GDM1 (cell line): Measurements from ENCODE around the gene PTPRK.

Experiments used
- DNase-seq: peaks from one replicate; lab custom pipeline; 2025; lab: John Stamatoyannopoulos, UW

The PTPRK gene

DNA sequence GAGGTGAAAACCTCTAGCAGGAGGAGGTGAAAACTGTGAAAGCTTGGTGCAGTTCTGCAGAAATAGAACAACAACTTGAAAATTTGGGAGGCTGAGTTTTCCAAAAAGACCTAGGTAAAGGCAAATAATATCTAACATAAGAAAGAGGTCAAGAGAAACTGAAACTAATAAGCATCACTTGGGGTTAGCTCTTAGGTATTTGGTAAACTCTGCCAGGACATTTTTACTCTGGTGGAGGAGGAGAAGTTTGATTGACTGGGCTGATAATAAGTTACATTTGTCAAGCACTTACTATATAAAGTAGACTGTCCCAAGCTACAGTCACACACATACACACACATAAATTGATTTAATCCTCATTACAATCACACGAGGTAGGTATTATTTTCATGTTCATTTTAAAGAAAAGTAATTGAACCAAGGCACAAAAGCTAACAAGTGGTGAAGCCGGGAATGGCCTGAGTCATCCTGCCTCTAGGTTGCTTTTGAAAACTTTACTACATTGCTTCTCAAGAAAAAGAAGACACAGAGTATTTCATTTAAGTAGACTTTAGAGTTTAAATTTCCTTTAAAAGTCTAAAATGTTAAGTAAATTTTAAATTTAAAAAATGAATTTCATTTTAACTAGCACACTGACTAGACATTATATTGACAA lies 275.5 kb downstream of the PTPRK start:
- no peak for DNase-seq

DNA sequence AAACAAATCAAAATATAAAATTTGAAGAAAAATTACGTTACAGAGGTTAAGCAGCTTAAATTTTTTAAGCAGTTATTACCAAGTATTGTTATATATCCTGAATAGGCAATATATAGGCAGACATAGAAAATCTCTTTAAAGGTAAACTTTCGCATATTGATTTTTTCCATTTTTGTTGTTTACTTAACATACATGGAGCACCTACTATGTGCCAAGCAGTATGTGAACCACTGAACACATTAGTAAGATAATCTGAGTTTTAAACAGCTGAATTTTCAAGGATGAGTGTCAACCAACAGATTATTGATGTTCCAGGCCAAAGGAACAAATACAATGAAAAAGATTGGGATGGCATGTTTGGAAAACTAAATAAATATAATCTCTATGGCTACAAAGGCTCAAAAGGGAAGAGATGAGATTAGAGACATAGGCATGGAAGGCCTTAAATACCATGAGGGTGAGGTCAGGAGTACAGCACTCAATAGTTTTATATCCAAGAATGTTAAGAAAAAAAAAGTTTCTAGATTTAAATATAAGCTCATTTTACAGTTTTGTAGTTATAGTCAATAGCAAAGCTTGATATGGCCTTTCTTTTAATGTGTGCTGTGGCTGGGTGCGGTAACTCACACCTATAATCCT lies 277.5 kb downstream of the PTPRK start:
- no peak for DNase-seq

DNA sequence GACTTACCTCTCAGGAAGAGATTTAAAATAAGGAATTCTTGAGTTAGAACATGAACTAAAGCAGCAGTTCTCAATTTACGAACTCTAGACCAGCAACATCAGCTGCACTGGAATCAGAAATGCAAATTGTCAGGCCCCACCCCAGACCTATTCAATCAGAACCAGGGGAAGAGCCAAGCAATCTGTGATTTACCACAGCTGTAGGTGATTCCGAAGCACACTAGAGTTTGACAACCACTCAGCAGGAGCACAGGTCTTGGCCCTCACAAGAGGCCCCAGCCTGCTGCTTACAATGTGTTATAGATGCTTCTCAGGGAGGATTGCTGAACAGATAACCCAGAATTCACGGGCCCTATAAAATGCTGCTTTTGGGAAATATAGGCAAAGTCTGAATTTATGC lies 279.2 kb downstream of the PTPRK start:
- DNase-seq = no peak

DNA sequence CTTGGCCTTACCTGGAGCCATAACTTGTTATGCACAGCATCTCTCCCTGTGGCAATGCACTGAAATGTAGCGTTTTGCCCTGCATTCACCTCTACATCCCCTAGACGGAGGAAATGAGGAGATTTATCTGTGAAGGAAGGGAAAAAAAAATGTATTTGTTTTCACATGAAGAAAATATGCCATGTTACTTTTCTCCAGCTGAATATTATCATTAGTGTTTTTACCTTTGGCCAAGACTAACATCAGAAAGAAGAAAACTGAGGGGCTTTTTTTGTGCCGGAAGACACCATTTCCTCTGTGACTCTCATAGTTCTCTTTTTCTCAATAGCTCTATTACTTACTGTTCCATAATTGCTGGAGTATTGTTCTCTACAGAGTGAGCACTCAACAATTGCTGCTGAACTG lies 280.4 kb downstream of the PTPRK start:
- no peak for DNase-seq

- no peak for DNase-seq
Measured at GRCh38 chr6:128239146-128239545, 281.3 kb downstream of the PTPRK start.

GRCh38 chr6:128238225-128238624 lies 282.2 kb downstream of the PTPRK start:
- no peak for DNase-seq

GRCh38 chr6:128235556-128235955 lies 284.8 kb downstream of the PTPRK start:
- DNase-seq = no peak

GRCh38 chr6:128233531-128233930 lies 286.9 kb downstream of the PTPRK start:
- no peak for DNase-seq

DNA sequence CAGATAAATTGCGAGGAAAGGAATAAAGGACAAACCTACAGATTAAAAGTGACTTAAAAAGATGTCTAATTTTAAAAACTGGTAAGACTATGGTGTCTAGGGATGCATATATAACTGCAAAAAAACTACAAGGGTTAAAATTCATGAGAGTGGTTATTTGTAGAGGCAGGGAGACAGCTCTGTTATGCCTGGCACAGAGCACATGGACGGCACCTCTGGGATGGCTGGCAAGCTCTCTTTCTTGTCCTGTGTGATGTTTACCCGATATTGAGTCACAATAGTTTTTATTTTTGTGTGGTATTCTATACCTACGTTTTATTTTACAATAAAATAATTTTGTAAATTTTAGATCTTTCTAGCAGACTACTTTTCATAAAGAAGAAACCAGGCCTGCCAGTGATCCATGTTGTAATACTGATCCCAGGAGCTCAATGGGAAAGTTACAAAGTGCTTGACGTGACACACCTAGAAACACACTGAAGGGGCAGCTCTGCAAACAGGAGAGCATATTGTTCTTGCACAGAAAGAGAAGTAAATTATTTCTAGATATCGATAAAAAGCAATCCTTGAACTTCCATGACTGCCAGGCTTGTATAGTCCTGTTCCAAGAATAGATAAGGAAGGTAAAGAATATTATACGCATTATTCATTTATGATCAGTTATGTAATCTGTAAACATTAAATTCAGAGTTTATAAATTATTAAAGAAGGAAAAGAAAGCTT lies 290.0 kb downstream of the PTPRK start:
- DNase-seq = no peak

- DNase-seq = no peak
Measured at GRCh38 chr6:128225612-128226011, 294.8 kb downstream of the PTPRK start.

DNA sequence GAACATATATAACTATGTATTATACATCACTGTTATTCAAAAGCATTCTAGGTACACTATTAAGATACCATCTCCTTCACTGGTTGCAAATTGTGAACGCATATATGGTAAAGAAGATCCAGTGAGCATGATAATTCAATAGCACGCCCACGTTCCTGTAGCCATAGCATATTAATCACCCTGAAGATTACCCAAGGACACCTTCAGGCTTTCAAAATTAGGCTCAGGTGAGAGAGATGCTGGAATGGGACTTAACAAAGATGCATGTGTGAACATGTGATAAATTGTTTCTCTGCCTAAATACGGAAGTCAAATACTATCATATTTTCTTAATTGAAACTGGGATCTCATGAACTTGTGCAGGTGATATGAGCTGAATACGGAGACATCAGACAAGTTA lies 303.5 kb downstream of the PTPRK start:
- no peak for DNase-seq

DNA sequence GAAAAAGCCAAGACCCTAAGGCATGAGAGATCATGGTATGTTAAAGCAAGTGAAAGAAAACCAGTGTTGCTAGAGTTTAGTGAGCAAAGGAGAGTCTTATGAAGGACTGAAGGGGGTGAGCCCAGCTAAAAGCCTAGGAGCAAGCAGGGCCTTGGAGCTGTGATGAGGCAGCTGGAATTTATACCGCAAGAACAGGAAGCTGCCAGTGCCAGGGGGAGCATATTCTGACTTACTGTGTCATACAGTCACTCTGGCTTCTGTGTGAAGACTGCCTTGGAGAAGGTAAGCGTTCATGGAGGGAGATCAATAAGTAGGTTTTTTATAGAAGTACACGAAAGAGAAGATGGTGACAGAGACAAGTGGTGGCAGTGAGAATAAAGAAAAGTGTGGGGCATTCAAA lies 310.6 kb downstream of the PTPRK start:
- DNase-seq = no peak

- no peak for DNase-seq
Measured at GRCh38 chr6:128208851-128209580, 311.4 kb downstream of the PTPRK start.

GRCh38 chr6:128208078-128208477 lies 312.3 kb downstream of the PTPRK start:
- DNase-seq = no peak

GRCh38 chr6:128206610-128207426 lies 313.6 kb downstream of the PTPRK start:
- DNase-seq = no peak

DNA sequence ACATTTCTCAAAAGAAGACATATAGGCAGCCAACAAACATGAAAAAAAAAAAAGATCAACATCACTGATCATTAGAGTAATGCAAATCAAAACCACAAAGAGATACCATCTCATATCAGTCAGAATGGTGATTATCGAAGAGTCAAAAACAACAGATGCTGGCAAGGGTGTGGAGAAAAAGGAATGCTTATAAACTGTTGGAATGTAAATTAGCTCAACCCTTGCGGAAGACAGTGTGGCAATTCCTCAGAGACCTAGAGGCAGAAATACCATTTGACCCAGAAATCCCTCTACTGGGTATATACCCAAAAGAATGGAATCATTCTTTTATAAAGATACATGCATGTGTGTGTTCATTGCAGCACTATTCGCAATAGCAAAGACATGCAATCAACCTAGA lies 315.8 kb downstream of the PTPRK start:
- DNase-seq = no peak

- DNase-seq = no peak
Measured at GRCh38 chr6:128202169-128202765, 318.1 kb downstream of the PTPRK start.

GRCh38 chr6:128200789-128201188 lies 319.6 kb downstream of the PTPRK start:
- DNase-seq = no peak

- no peak for DNase-seq
Measured at GRCh38 chr6:128199461-128199860, 320.9 kb downstream of the PTPRK start.

DNA sequence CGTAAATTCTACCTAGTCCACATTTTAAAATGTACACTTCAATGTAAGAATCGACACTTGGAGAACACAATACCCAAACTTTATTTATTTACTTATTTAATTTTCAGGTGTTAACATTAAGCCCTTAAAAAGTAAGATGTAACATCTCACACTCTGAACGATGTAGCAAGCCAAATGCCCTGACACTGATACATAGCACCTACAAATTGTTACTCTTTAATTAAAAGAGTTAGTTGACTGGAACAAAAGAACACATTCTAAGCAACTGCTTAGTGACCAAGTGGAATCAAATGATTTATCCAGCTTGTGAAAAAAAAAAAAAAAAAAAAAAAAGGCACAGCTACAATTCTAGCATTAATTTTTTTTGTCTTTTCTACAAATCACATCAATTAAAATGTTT lies 327.4 kb downstream of the PTPRK start:
- DNase-seq = no peak

DNA sequence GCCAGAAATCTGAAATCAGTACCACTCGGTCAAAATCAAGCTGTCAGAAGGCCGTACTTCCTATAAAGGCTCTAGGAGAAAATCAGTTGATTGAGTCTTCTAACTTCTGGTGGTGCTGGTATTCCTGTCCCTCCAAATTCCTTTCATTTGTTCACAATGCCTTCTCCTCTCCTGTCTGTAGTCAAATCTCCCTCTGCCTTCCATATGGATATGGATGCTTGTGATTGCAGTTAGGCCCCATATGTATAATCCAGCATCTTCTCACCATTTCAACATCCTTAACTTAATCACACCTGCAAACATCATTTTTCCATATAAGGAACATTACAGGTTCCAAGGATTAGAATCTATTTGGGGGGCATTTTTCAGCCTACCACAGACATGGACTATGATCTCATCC lies 331.7 kb downstream of the PTPRK start:
- no peak for DNase-seq
